NCI-H2107 (cell line): Measurements from ENCODE around the gene SPO11.
A peak's percentile ranks its signal among the peaks of the same experiment; 100 is the strongest.

ENCODE experiments used
- DNase-seq: peaks from one replicate; lab custom pipeline; 2025; lab: John Stamatoyannopoulos, UW

The SPO11 gene

GRCh38 chr20:57310821-57311514 lies 18.6 kb upstream of the SPO11 start:
- no peak for DNase-seq

GRCh38 chr20:57312138-57312537 lies 17.5 kb upstream of the SPO11 start:
- DNase-seq: no peak

GRCh38 chr20:57313230-57313629 lies 16.4 kb upstream of the SPO11 start:
- no peak for DNase-seq

- no peak for DNase-seq
Observed at GRCh38 chr20:57313951-57314350, 15.7 kb upstream of the SPO11 start.

GRCh38 chr20:57315083-57315975 lies 14.3 kb upstream of the SPO11 start:
- DNase-seq: no peak

- no peak for DNase-seq
Observed at GRCh38 chr20:57315976-57316480, 13.6 kb upstream of the SPO11 start.

GRCh38 chr20:57316795-57317201 lies 12.8 kb upstream of the SPO11 start:
- no peak for DNase-seq

- DNase-seq: no peak
Observed at GRCh38 chr20:57317316-57317788, 12.3 kb upstream of the SPO11 start.

- DNase-seq: no peak
Observed at GRCh38 chr20:57317789-57318371, 11.7 kb upstream of the SPO11 start.

- DNase-seq: no peak
Observed at GRCh38 chr20:57319584-57319983, 10.0 kb upstream of the SPO11 start.

- DNase-seq: no peak
Observed at GRCh38 chr20:57320358-57320757, 9.2 kb upstream of the SPO11 start.

- DNase-seq: no peak
Observed at GRCh38 chr20:57321142-57321541, 8.5 kb upstream of the SPO11 start.

GRCh38 chr20:57322476-57322875 lies 7.1 kb upstream of the SPO11 start:
- no peak for DNase-seq

GRCh38 chr20:57323034-57323433 lies 6.6 kb upstream of the SPO11 start:
- DNase-seq: no peak

GRCh38 chr20:57325632-57326356 lies 3.8 kb upstream of the SPO11 start:
- no peak for DNase-seq

GRCh38 chr20:57326667-57327455 lies 2.7 kb upstream of the SPO11 start:
- peak; percentile 34 for DNase-seq

GRCh38 chr20:57327820-57328219 lies 1.8 kb upstream of the SPO11 start:
- no peak for DNase-seq

GRCh38 chr20:57330998-57331397 lies 1.4 kb downstream of the SPO11 start:
- no peak for DNase-seq

- DNase-seq: no peak
Observed at GRCh38 chr20:57332105-57333089, 2.8 kb downstream of the SPO11 start.

- DNase-seq: no peak
Observed at GRCh38 chr20:57335392-57335791, 5.8 kb downstream of the SPO11 start.
